Measurements from ENCODE around the gene OMP.
A peak's percentile ranks its signal among the peaks of the same experiment; 100 is the strongest.

OMP gene

GRCh38 chr11:77121876-77122575, 19.4 kb downstream of the OMP start:
- no peaks in the 10 kb centered on the region for H3K9me3 ChIP-seq (ENCODE audit: insufficient read depth, low read depth, low read length)
- peaks cover 20% of the 10 kb centered on the region for H3K4me1 ChIP-seq (ENCODE audit: insufficient read depth, low read length, poor library complexity, severe bottlenecking)
- no peak overlapping the region for H3K4me3 ChIP-seq (ENCODE audit: low read length, poor library complexity, severe bottlenecking)
- peak overlapping the region; percentile 55 for H3K4me2 ChIP-seq (ENCODE audit: low read depth, low read length, poor library complexity, severe bottlenecking)
- no peak overlapping the region for H2AFZ ChIP-seq (ENCODE audit: low read length)
- no peak overlapping the region for H3K9ac ChIP-seq (ENCODE audit: low read depth, low read length, poor library complexity, severe bottlenecking)
- no peaks in the 10 kb centered on the region for H3K79me2 ChIP-seq (ENCODE audit: insufficient read depth, low read length)
- no peak for TF ChIP-seq CTCF (conservative IDR thresholded peaks at IDR 0.05; ENCODE audit: low read length)
- TF ChIP-seq EZH2phosphoT487 (IDR thresholded peaks at IDR 0.05; ENCODE audit: borderline replicate concordance) = no peak
- H4K20me1 ChIP-seq (ENCODE audit: insufficient read depth, low read length, poor library complexity, severe bottlenecking) = no peaks in the 10 kb centered on the region
- H3K27me3 ChIP-seq (ENCODE audit: insufficient read depth, low read length, poor library complexity, severe bottlenecking) = no peaks in the 10 kb centered on the region
- H3K9me2 ChIP-seq (replicated peaks; ENCODE audit: low read depth, low read length) = no peaks in the 10 kb centered on the region
- peaks cover 7% of the 10 kb centered on the region; the same call in 1 of the 2 replicates for H3K36me3 ChIP-seq (ENCODE audit: insufficient read depth, low read length)
- H3F3A ChIP-seq (ENCODE audit: low read depth) = no peaks in the 10 kb centered on the region

GRCh38 chr11:77122576-77123212, 20.1 kb downstream of the OMP start:
- TF ChIP-seq CTCF (conservative IDR thresholded peaks at IDR 0.05; ENCODE audit: low read length) (no peak), EZH2phosphoT487 (IDR thresholded peaks at IDR 0.05; ENCODE audit: borderline replicate concordance) (no peak)
- Histone ChIP-seq H3F3A (ENCODE audit: low read depth) (no peaks in the 10 kb centered on the region), H3K4me1 (ENCODE audit: insufficient read depth, low read length, poor library complexity, severe bottlenecking) (peaks cover 20% of the 10 kb centered on the region), H3K9ac (ENCODE audit: low read depth, low read length, poor library complexity, severe bottlenecking) (no peak overlapping the region), H3K79me2 (ENCODE audit: insufficient read depth, low read length) (no peaks in the 10 kb centered on the region), H3K9me3 (ENCODE audit: insufficient read depth, low read depth, low read length) (no peaks in the 10 kb centered on the region), H3K4me3 (ENCODE audit: low read length, poor library complexity, severe bottlenecking) (no peak overlapping the region), H3K27me3 (ENCODE audit: insufficient read depth, low read length, poor library complexity, severe bottlenecking) (no peaks in the 10 kb centered on the region), H4K20me1 (ENCODE audit: insufficient read depth, low read length, poor library complexity, severe bottlenecking) (no peaks in the 10 kb centered on the region), H3K4me2 (ENCODE audit: low read depth, low read length, poor library complexity, severe bottlenecking) (no peak overlapping the region), H2AFZ (ENCODE audit: low read length) (no peak overlapping the region), H3K9me2 (replicated peaks; ENCODE audit: low read depth, low read length) (no peaks in the 10 kb centered on the region), H3K36me3 (ENCODE audit: insufficient read depth, low read length) (peaks cover 7% of the 10 kb centered on the region; the same call in 1 of the 2 replicates)

- no peaks in the 10 kb centered on the region for H3K27me3 ChIP-seq (ENCODE audit: insufficient read depth, low read length, poor library complexity, severe bottlenecking)
- H3K9me3 ChIP-seq (ENCODE audit: insufficient read depth, low read depth, low read length) = no peaks in the 10 kb centered on the region
- no peaks in the 10 kb centered on the region for H3F3A ChIP-seq (ENCODE audit: low read depth)
- H4K20me1 ChIP-seq (ENCODE audit: insufficient read depth, low read length, poor library complexity, severe bottlenecking) = no peaks in the 10 kb centered on the region
- H3K9ac ChIP-seq (ENCODE audit: low read depth, low read length, poor library complexity, severe bottlenecking) = no peak overlapping the region
- TF ChIP-seq EZH2phosphoT487 (IDR thresholded peaks at IDR 0.05; ENCODE audit: borderline replicate concordance) (no peak), CTCF (conservative IDR thresholded peaks at IDR 0.05; ENCODE audit: low read length) (no peak)
- no peaks in the 10 kb centered on the region; the same call in 1 of the 2 replicates for H3K36me3 ChIP-seq (ENCODE audit: insufficient read depth, low read length)
- H3K4me3 ChIP-seq (ENCODE audit: low read length, poor library complexity, severe bottlenecking) = no peak overlapping the region
- H3K9me2 ChIP-seq (replicated peaks; ENCODE audit: low read depth, low read length) = no peaks in the 10 kb centered on the region
- H2AFZ ChIP-seq (ENCODE audit: low read length) = no peak overlapping the region
- no peaks in the 10 kb centered on the region for H3K79me2 ChIP-seq (ENCODE audit: insufficient read depth, low read length)
- no peak overlapping the region for H3K4me2 ChIP-seq (ENCODE audit: low read depth, low read length, poor library complexity, severe bottlenecking)
- peaks cover 20% of the 10 kb centered on the region for H3K4me1 ChIP-seq (ENCODE audit: insufficient read depth, low read length, poor library complexity, severe bottlenecking)
Measured at GRCh38 chr11:77123591-77123990, 21.0 kb downstream of the OMP start.
